Activated CD4-positive, alpha-beta T cell treated with anti-CD3 and anti-CD28 coated beads, Interleukin-2, Interleukin-6, amounts not matched to agents 100 ng/mL and 50 ng/mL, durations not matched to agents 16 hours and 8 hours (primary cell): ENCODE data around the gene HDAC10.

Experiments used
- DNase-seq: peaks from one replicate; pipeline ENCODE4 v3.0.0-alpha.2; 2020

HDAC10 gene

DNA sequence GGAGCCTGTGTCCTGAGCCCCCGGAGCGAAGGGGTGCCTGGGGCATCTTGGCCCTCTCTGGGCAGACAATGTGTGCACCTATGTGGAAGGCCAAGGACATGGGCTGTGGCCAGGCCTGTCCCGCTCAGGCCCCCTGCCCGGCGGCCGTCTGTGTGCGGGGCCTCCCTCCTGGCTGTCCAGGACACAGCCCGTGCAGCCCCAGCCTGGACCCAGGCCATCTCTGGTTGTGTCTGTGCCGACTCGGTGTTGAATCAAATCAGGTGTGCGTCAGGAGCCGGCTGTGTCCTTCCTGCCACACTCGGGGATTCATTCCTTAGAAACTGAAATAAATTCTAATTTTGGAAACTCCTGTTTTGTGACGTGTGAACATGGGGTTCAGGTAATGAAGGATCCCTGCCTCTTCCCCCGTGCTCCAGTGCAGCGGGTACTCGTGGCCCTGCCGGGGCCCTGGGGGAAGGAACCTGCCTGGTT is 51.8 kb downstream of the HDAC10 start:
- DNase-seq: no peak

DNA sequence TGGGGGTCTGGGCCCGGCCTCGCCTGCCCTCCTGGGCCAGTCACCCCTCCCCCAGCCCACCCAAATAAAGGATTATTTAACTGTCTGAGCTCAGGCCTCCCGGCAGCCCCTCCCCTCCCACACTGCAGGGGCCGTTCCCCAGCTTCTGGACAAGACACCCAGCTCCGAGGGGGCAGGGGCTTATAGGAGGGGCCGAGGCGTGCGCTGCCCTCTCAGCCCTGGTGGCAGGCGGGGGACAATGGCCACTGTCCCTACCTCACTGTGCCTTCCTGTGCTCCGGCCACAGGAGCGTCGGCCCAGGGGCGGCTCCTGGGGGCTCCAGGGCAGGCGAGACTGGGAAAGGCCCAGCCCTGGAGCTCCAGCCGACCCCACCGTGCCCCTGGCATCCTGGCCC is 52.4 kb downstream of the HDAC10 start:
- no peak for DNase-seq

DNA sequence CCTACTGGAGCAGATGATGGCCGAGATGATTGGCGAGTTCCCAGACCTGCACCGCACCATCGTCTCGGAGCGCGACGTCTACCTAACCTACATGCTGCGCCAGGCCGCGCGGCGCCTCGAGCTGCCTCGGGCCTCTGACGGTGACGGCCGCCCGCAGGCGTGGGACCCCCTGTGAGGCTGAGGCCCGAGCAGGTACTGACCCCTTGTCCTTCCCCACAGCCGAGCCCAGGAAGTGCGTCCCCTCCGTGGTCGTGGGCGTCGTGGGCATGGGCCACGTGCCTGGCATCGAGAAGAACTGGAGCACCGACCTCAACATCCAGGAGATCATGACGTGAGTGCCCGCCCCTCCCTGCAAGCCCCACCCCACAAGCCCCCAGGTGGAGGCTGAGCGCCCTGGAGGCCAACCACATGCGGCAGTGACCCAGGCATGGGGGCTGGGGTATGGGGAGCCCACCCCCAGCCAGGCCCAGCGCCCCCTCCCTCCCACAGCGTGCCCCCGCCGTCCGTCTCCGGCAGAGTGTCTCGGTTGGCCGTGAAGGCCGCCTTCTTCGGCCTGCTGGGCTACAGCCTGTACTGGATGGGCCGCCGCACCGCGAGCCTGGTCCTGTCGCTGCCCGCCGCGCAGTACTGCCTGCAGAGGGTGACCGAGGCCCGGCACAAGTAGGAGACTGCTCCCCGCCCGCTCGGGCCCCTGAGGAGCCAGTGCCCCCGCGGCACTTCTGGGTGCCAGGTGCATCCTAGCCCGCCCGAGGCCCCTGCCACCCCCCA is 53.0 kb downstream of the HDAC10 start:
- no peak for DNase-seq

- no peak for DNase-seq
These were observed 53.9 kb downstream of the HDAC10 start for GRCh38 chr22:50197000-50197800.

- no peak for DNase-seq
These were observed 54.8 kb downstream of the HDAC10 start for GRCh38 chr22:50196256-50196655.
